K562 (cell line): Measurements from ENCODE around the gene CMTM8. TPM values are rescaled to one million over a fixed set of nuclear protein-coding genes. Genes with fewer than 3 reads are reported as not detected.

Source experiments
- ATAC-seq: fragments of 200-7000 bp; cut with Tn5 transposase; 3 replicates; pipeline ENCODE4 v1.9.1; 2020; ENCODE audit warnings: moderate library complexity
- BruUV-seq: library from RNA; stranded (reverse); fragments of 400-500 nt; replicated peaks from 2 replicates; lab custom pipeline; 2021; lab: Mats Ljungman, UMichigan
- CTCF ChIA-PET: fragments of 300-600 bp; formaldehyde crosslinking; extraction: SDS; loops from one replicate; lab custom pipeline; 2021; ENCODE audit warnings: low intra/inter-chr PET ratio; lab: Yijun Ruan, JAX
- POLR2A ChIA-PET: fragments of 300-600, 350-650 bp; sonication (Branson Sonifier 250); formaldehyde crosslinking; extraction: SDS; loops from one replicate; lab custom pipeline; 2021; ENCODE audit warnings: antibody characterized with exemption, inconsistent platforms; lab: Yijun Ruan, JAX
- DNase-seq, 4 experiments: peaks; one replicate each; pipeline versions ENCODE4 v3.0.0 to v3.0.0-alpha.2; 2011 to 2018; ENCODE audit warnings: low spot score in 3 of 4, mixed read lengths in 3 of 4; ENCODE audit errors: extremely low read depth in 1 of 4
- FAIRE-seq: peaks from 2 replicates; lab custom pipeline; 2011; peaks lifted over from hg19 to GRCh38; lab: Jason Lieb, UNC
- H2AFZ ChIP-seq: 2 replicates; pipeline ENCODE4 v1.6.0; 2011; ENCODE audit warnings: low read depth, low read length, control low read depth, inconsistent platforms
- H3K27ac ChIP-seq: fragments of 200-600 bp; 3 replicates; pipeline ENCODE4 v1.8.0; 2011; ENCODE audit warnings: low read depth, mild to moderate bottlenecking, control low read depth, inconsistent platforms, low read length, moderate library complexity, mixed read lengths; ENCODE audit errors: extremely low read depth
- H3K27me3 ChIP-seq, 2 experiments: fragments of 300-600 bp in 1 of 2; 2 replicates in 1 of 2; 3 replicates in 1 of 2; pipeline versions ENCODE4 v1.6.0 to v1.8.0; 2011; ENCODE audit warnings: inconsistent platforms in 2 of 2, low read length in 2 of 2, mild to moderate bottlenecking in 1 of 2, mixed read lengths in 1 of 2, moderate library complexity in 1 of 2; ENCODE audit not compliant: control insufficient read depth in 2 of 2, insufficient read depth in 2 of 2
- H3K36me3 ChIP-seq: fragments of 300-600 bp; 3 replicates; pipeline ENCODE4 v1.8.0; 2011; ENCODE audit warnings: mild to moderate bottlenecking, low read length, inconsistent platforms; ENCODE audit not compliant: control insufficient read depth, insufficient read depth
- H3K4me1 ChIP-seq, 2 experiments: fragments of 200-600 bp in 1 of 2; replicated peaks in 1 of 2; 2 replicates in 1 of 2; 3 replicates in 1 of 2; pipeline versions ENCODE4 v1.5.1 to v1.8.0; 2011; ENCODE audit warnings: inconsistent platforms in 2 of 2, low read length in 2 of 2, mild to moderate bottlenecking in 1 of 2, mixed read lengths in 1 of 2, moderate library complexity in 1 of 2; ENCODE audit not compliant: control insufficient read depth in 2 of 2, insufficient read depth in 2 of 2
- H3K4me2 ChIP-seq: 2 replicates; pipeline ENCODE4 v1.6.1; 2011; ENCODE audit warnings: low read length, control low read depth, inconsistent platforms, mixed read lengths; ENCODE audit not compliant: insufficient read depth
- H3K4me3 ChIP-seq: fragments of 200-600 bp; sonication (generic), shearing (Covaris generic); 2 replicates; pipeline ENCODE4 v1.5.1; 2016; ENCODE audit warnings: control low read depth, inconsistent platforms
- H3K79me2 ChIP-seq: fragments of 200-600 bp; 3 replicates; pipeline ENCODE4 v1.8.0; 2011; ENCODE audit warnings: low read length, inconsistent platforms; ENCODE audit not compliant: control insufficient read depth, insufficient read depth
- H3K9ac ChIP-seq, 2 experiments: 2 replicates each; pipeline versions ENCODE4 v1.6.0 to v1.6.1; 2011; ENCODE audit warnings: low read depth in 2 of 2, low read length in 2 of 2, control low read depth in 1 of 2, inconsistent platforms in 1 of 2, mild to moderate bottlenecking in 1 of 2, mixed read lengths in 1 of 2; ENCODE audit not compliant: insufficient read depth in 1 of 2
- H3K9me1 ChIP-seq: one replicate; pipeline ENCODE4 v1.6.0; 2011; ENCODE audit warnings: inconsistent platforms, mild to moderate bottlenecking, low read length, moderate library complexity; ENCODE audit not compliant: control insufficient read depth, insufficient read depth
- H3K9me3 ChIP-seq: replicated peaks from 2 replicates; pipeline ENCODE4 v1.5.1; 2011; ENCODE audit warnings: low read depth, low read length, inconsistent platforms; ENCODE audit not compliant: control insufficient read depth, insufficient read depth
- H4K20me1 ChIP-seq: replicated peaks from 2 replicates; pipeline ENCODE4 v1.6.1; 2011; ENCODE audit warnings: low read length, inconsistent platforms, mixed read lengths; ENCODE audit not compliant: control insufficient read depth, insufficient read depth
- CBX8 ChIP-seq: fragments of 200-600 bp; sonication (generic); IDR thresholded peaks from 2 replicates; pipeline ENCODE4 v1.6.1; 2012; ENCODE audit warnings: borderline replicate concordance, mixed run types, low read depth, mild to moderate bottlenecking, moderate library complexity, mixed read lengths, low read length, control low read depth, inconsistent platforms; ENCODE audit not compliant: poor library complexity, severe bottlenecking; ENCODE audit errors: extremely low read depth
- CREB1 ChIP-seq, 2 experiments: sonication (generic) in 1 of 2; formaldehyde crosslinking in 1 of 2; IDR thresholded peaks; 2 replicates each; pipeline versions ENCODE4 v1.6.1 to v1.8.0; 2012 to 2022; ENCODE audit warnings: inconsistent platforms in 1 of 2, mild to moderate bottlenecking in 1 of 2, missing genetic modification reagents in 1 of 2, moderate library complexity in 1 of 2
- ZNF197 ChIP-seq: fragments of 200-800 bp; sonication (Bioruptor generic); IDR thresholded peaks from 2 replicates; pipeline ENCODE4 v1.6.1; 2016; ENCODE audit warnings: low read depth, missing genetic modification characterization, missing compliant biosample characterization
- ZNF41 ChIP-seq: fragments of 250-450 bp; sonication (Bioruptor Pico); conservative IDR thresholded peaks from 2 replicates; pipeline ENCODE4 v1.4.0; 2020; ENCODE audit warnings: mild to moderate bottlenecking
- WGBS: fragments of 100-300 bp; shearing (Covaris generic); methylation state at CpG from one replicate; pipeline ENCODE4 v1.1.6; 2016; ENCODE audit warnings: low coverage, mixed read lengths; ENCODE audit not compliant: insufficient coverage; ENCODE audit errors: missing lambda C conversion rate; 5-methylcytosine and 5-hydroxymethylcytosine counted together
- in situ Hi-C: fragments of 300-500 bp; cut with MboI; formaldehyde crosslinking; loops from 4 replicates; pipeline ENCODE4 v1.15.0; 2018; ENCODE audit warnings: inconsistent platforms, mixed read lengths
- intact Hi-C: fragments of 100-400 bp; cut with micrococcal nuclease; formaldehyde crosslinking; loops from 2 replicates; pipeline ENCODE4 v1.14.2; 2022
- polyA plus RNA-seq, 8 experiments: library from polyadenylated mRNA; depleted of rRNA in 4 of 8; stranded (reverse) in 5 of 8; unstranded in 3 of 8; fragments of >200 nt; fragmentation: Nextera tagmentation in 2 of 8; fragmentation: Illumina TruSeq in 1 of 8; extraction: Ambion mirVana in 2 of 8; extraction: Trizol in 1 of 8; gene quantifications; 2 replicates each; pipeline versions ENCODE4 v1.2.1 to v1.2.3, GENCODE V29; 2011 to 2014; ENCODE audit warnings: inconsistent platforms in 1 of 8, missing spikeins in 1 of 8
- total RNA-seq, 7 experiments: library from RNA; depleted of rRNA in 6 of 7; stranded (reverse); fragments of >200 nt in 6 of 7; fragmentation: Illumina TruSeq in 2 of 7; extraction: Trizol in 2 of 7; gene quantifications; 2 replicates each; pipeline versions ENCODE4 v1.2.1 to v1.2.3, GENCODE V29; 2011 to 2021; ENCODE audit warnings: low replicate concordance in 1 of 7
- TF ChIP-seq, protein P1 (sequence below), 2 experiments: fragments of 450-650 bp; formaldehyde crosslinking in 1 of 2; IDR thresholded peaks; 2 replicates each; pipeline versions ENCODE4 v1.4.0 to v1.6.1; 2014 to 2020; ENCODE audit warnings: mild to moderate bottlenecking in 2 of 2, borderline replicate concordance in 1 of 2, low read depth in 1 of 2
- TF ChIP-seq, protein P2 (sequence below): fragments of 250-450 bp; sonication (Bioruptor Pico); IDR thresholded peaks from 2 replicates; pipeline ENCODE4 v1.8.0; 2021; ENCODE audit warnings: borderline replicate concordance, mild to moderate bottlenecking, moderate library complexity; ENCODE audit not compliant: poor library complexity, severe bottlenecking

The CMTM8 gene
- total and polyA plus RNA-seq, 9 of the 15 experiments (the other 6 are each of a cell fraction or from before 2014, with no cell fraction given): not detected

DNA sequence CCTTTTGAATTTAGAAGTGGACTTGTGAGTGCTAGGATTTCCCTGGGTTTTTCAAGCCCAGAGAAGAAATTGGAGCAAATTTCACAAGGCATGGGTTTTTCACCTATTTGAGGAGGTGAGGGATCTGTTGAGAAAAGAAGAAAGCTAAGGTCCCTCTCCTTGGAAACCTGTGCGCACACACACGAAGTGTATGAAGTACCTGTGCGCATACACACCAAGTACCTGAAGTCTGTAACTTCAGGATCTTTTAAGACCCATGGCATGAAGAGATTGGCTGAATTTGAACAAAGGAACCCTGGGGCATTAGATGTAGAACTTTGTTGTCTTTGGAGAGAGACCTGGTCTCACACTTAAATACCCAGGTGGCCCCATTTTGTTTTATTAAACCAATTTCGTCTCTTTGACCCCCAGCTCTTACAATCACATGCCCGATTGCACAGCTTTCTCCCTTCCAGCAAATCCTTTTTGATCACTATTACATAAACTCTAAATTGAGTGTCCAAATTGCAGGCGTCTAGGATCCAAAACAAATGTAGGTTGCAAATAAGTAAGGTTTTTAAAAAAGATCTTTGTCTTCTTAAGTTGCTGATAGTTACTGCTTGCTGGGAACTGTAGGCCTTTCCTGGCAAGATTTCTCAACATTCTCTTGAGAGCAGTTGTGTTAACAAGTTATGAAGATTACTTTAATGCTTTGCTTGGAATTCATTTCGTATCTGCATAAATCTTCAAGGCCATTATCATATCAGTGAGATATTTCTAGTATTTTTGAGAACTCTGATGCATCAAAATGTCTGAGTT, 64.3 kb downstream of the CMTM8 start:
- POLR2A ChIA-PET: interaction anchor here (0.9 kb wide), 1 partner anchor 13 kb away, joined by 3 read pairs; no protein-coding TSS in a partner anchor

DNA sequence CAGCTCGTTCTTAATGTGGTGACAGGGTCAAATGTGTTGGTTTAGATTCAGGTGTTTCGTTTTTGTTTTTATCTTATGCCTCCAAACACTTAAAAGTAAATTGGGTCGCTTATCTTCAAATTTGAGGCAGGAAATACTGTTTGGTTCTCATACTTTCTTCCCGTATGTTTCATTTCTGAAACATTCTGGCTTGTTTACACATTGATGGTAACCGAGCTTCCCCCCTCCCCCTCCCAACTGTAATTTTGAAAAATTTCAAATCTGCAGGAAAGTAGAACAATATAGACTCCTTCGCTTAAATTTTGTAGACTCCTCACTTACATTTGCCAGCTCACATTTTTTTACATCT, 64.9 kb downstream of the CMTM8 start:
- no TSS peak for BruUV-seq
- Histone ChIP-seq H3K79me2 (no peaks in the 10 kb centered on the region), H4K20me1 (no peaks in the 10 kb centered on the region), H3K4me3 (no peak overlapping the region), H3K27me3 (peaks cover 6 to 10% of the 10 kb centered on the region in 2 experiments; a peak in 3 of 5 replicates), H3K4me1 (no peaks in the 10 kb centered on the region), H3K4me2 (no peak overlapping the region), H2AFZ (no peak overlapping the region), H3K36me3 (no peaks in the 10 kb centered on the region), H3K27ac (no peak overlapping the region), H3K9me1 (no peaks in the 10 kb centered on the region), H3K9ac (no peak overlapping the region), H3K9me3 (no peaks in the 10 kb centered on the region)
- WGBS: 0% methylated on average over 6 of the region's 6 CpGs
- intact Hi-C loops (no loop called here), in situ Hi-C loops (no loop called here)
- ChIA-PET POLR2A (no interaction called here), CTCF (no interaction called here)
- ATAC-seq (no peak), FAIRE-seq (no peak), DNase-seq (no peak)
- TF ChIP-seq ZNF41 (CRISPR knock-in tag): no peak
- TF ChIP-seq, protein P1, sequence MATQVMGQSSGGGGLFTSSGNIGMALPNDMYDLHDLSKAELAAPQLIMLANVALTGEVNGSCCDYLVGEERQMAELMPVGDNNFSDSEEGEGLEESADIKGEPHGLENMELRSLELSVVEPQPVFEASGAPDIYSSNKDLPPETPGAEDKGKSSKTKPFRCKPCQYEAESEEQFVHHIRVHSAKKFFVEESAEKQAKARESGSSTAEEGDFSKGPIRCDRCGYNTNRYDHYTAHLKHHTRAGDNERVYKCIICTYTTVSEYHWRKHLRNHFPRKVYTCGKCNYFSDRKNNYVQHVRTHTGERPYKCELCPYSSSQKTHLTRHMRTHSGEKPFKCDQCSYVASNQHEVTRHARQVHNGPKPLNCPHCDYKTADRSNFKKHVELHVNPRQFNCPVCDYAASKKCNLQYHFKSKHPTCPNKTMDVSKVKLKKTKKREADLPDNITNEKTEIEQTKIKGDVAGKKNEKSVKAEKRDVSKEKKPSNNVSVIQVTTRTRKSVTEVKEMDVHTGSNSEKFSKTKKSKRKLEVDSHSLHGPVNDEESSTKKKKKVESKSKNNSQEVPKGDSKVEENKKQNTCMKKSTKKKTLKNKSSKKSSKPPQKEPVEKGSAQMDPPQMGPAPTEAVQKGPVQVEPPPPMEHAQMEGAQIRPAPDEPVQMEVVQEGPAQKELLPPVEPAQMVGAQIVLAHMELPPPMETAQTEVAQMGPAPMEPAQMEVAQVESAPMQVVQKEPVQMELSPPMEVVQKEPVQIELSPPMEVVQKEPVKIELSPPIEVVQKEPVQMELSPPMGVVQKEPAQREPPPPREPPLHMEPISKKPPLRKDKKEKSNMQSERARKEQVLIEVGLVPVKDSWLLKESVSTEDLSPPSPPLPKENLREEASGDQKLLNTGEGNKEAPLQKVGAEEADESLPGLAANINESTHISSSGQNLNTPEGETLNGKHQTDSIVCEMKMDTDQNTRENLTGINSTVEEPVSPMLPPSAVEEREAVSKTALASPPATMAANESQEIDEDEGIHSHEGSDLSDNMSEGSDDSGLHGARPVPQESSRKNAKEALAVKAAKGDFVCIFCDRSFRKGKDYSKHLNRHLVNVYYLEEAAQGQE (IDR thresholded peaks at IDR 0.05; ENCODE audit: borderline replicate concordance): no peak
- TF ChIP-seq, protein P1 (CRISPR knock-in tag; IDR thresholded peaks at IDR 0.05; ENCODE audit: low read depth): no peak

More for the DNA sequence above, 64.3 kb downstream of the CMTM8 start:
- H3K4me2 ChIP-seq: no peak overlapping the region
- H4K20me1 ChIP-seq: no peaks in the 10 kb centered on the region
- H3K9me3 ChIP-seq: no peaks in the 10 kb centered on the region
- 2% methylated on average over 7 of the region's 7 CpGs for WGBS
- DNase-seq: no peak
- intact Hi-C loops (no loop called here), in situ Hi-C loops (no loop called here)
- H2AFZ ChIP-seq: no peak overlapping the region
- CTCF ChIA-PET: interaction anchor here (0.6 kb wide), 1 partner anchor 100 kb away, joined by 4 read pairs; no protein-coding TSS in a partner anchor
- no peak overlapping the region for H3K27ac ChIP-seq
- no peak overlapping the region for H3K4me3 ChIP-seq
- no peaks in the 10 kb centered on the region for H3K79me2 ChIP-seq
- H3K9ac ChIP-seq: no peak overlapping the region
- no peak for FAIRE-seq
- no peak for TF ChIP-seq CREB1 (IDR thresholded peaks at IDR 0.05)
- no peak for TF ChIP-seq CREB1 (CRISPR knock-in tag; IDR thresholded peaks at IDR 0.05)
- TF ChIP-seq ZNF197 (CRISPR knock-in tag): no peak
- TF ChIP-seq, protein P2, sequence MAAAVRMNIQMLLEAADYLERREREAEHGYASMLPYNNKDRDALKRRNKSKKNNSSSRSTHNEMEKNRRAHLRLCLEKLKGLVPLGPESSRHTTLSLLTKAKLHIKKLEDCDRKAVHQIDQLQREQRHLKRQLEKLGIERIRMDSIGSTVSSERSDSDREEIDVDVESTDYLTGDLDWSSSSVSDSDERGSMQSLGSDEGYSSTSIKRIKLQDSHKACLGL: no peak
- no peak for TF ChIP-seq CBX8
- H3K36me3 ChIP-seq: no peaks in the 10 kb centered on the region
- H3K27me3 ChIP-seq: peaks cover 6 to 10% of the 10 kb centered on the region in 2 experiments; a peak in 3 of 5 replicates
- no TSS peak for BruUV-seq
- no peaks in the 10 kb centered on the region for H3K4me1 ChIP-seq
- H3K9me1 ChIP-seq: no peaks in the 10 kb centered on the region
- ATAC-seq: no peak
